ENCODE measurements around the gene KCNJ4.
A peak's percentile ranks its signal among the peaks of the same experiment; 100 is the strongest.

Gene KCNJ4

GRCh38 chr22:38490475-38490874 is 35.5 kb upstream of the KCNJ4 start:
- H3K79me1 ChIP-seq (replicated peaks; ENCODE audit: low read length, poor library complexity, severe bottlenecking), result peaks cover 15% of the 10 kb centered on the region
- 97% methylated on average over 2 of the region's 2 CpGs for WGBS
- no peak overlapping the region for H3K4ac ChIP-seq (ENCODE audit: low read depth in 1 of 2, low read length in 2 of 2)
- H2BK15ac ChIP-seq (ENCODE audit: low read depth, poor library complexity, severe bottlenecking), result no peak overlapping the region
- H2AFZ ChIP-seq (ENCODE audit: low read depth, low read length), result no peak overlapping the region
- no peak overlapping the region for H2BK5ac ChIP-seq (ENCODE audit: low read depth, low read length, poor library complexity, severe bottlenecking)
- no peak overlapping the region for H4K91ac ChIP-seq (ENCODE audit: low read length)
- H2AK5ac ChIP-seq (ENCODE audit: low read length, severe bottlenecking), result no peak overlapping the region
- DNase-seq, result no peak
- H2BK120ac ChIP-seq (ENCODE audit: low read depth, low read length), result no peak overlapping the region
- peak overlapping the region; percentile 38 for H3K27ac ChIP-seq (ENCODE audit: low read length, poor library complexity, severe bottlenecking)
- no peak overlapping the region for H3K4me3 ChIP-seq (ENCODE audit: insufficient read depth in 1 of 2, low read depth in 1 of 2, low read length in 2 of 2)
- no peak overlapping the region for H4K8ac ChIP-seq (ENCODE audit: low read length)
- peaks cover 5% of the 10 kb centered on the region for H3K4me1 ChIP-seq (ENCODE audit: control insufficient read depth, insufficient read depth, low read depth, low read length)
- no peaks in the 10 kb centered on the region for H3K27me3 ChIP-seq (ENCODE audit: control insufficient read depth in 1 of 2, insufficient read depth in 1 of 2, low read length in 2 of 2)
- no peak overlapping the region for H3K4me2 ChIP-seq (ENCODE audit: low read length, poor library complexity, severe bottlenecking)
- no peaks in the 10 kb centered on the region for H3K9me3 ChIP-seq (ENCODE audit: control insufficient read depth, low read length)
- H2BK12ac ChIP-seq (ENCODE audit: low read length in 2 of 2), result no peak overlapping the region
- no peak overlapping the region for H3K18ac ChIP-seq (ENCODE audit: low read depth in 1 of 2, low read length in 2 of 2)
- peak overlapping the region; percentile 60 for H3K9ac ChIP-seq (ENCODE audit: low read length)
- no peak overlapping the region for H3K23ac ChIP-seq (ENCODE audit: low read length in 2 of 2)
- peaks cover 54 to 98% of the 10 kb centered on the region in 2 experiments for H3K36me3 ChIP-seq (ENCODE audit: control insufficient read depth in 1 of 2, insufficient read depth in 2 of 2, low read depth in 1 of 2, low read length in 2 of 2)
- H3K14ac ChIP-seq (ENCODE audit: low read length in 2 of 2), result no peak overlapping the region

- Histone ChIP-seq H3K4me3 (ENCODE audit: insufficient read depth in 1 of 2, low read depth in 1 of 2, low read length in 2 of 2) (no peak overlapping the region), H2BK5ac (ENCODE audit: low read depth, low read length, poor library complexity, severe bottlenecking) (no peak overlapping the region), H3K23ac (ENCODE audit: low read length in 2 of 2) (no peak overlapping the region), H4K8ac (ENCODE audit: low read length) (no peak overlapping the region), H4K91ac (ENCODE audit: low read length) (no peak overlapping the region), H3K14ac (ENCODE audit: low read length in 2 of 2) (no peak overlapping the region), H3K79me1 (replicated peaks; ENCODE audit: low read length, poor library complexity, severe bottlenecking) (peaks cover 15% of the 10 kb centered on the region), H3K36me3 (ENCODE audit: control insufficient read depth in 1 of 2, insufficient read depth in 2 of 2, low read depth in 1 of 2, low read length in 2 of 2) (peaks cover 46 to 98% of the 10 kb centered on the region in 2 experiments), H3K9ac (ENCODE audit: low read length) (peak overlapping the region; percentile 23), H3K9me3 (ENCODE audit: control insufficient read depth, low read length) (no peaks in the 10 kb centered on the region), H2BK120ac (ENCODE audit: low read depth, low read length) (no peak overlapping the region), H2AK5ac (ENCODE audit: low read length, severe bottlenecking) (no peak overlapping the region), H3K4ac (ENCODE audit: low read depth in 1 of 2, low read length in 2 of 2) (no peak overlapping the region), H3K4me1 (ENCODE audit: control insufficient read depth, insufficient read depth, low read depth, low read length) (peaks cover 5% of the 10 kb centered on the region), H3K27ac (ENCODE audit: low read length, poor library complexity, severe bottlenecking) (no peak overlapping the region), H2BK15ac (ENCODE audit: low read depth, poor library complexity, severe bottlenecking) (no peak overlapping the region), H2AFZ (ENCODE audit: low read depth, low read length) (no peak overlapping the region), H3K4me2 (ENCODE audit: low read length, poor library complexity, severe bottlenecking) (no peak overlapping the region), H3K27me3 (ENCODE audit: control insufficient read depth in 1 of 2, insufficient read depth in 1 of 2, low read length in 2 of 2) (no peaks in the 10 kb centered on the region), H2BK12ac (ENCODE audit: low read length in 2 of 2) (no peak overlapping the region), H3K18ac (ENCODE audit: low read depth in 1 of 2, low read length in 2 of 2) (no peak overlapping the region)
- WGBS, result 93% methylated on average over 7 of the region's 7 CpGs
- DNase-seq, result no peak
Measured at GRCh38 chr22:38489561-38490145, 34.7 kb upstream of the KCNJ4 start.

- H2BK15ac ChIP-seq (ENCODE audit: low read depth, poor library complexity, severe bottlenecking), result no peak overlapping the region
- no peak overlapping the region for H3K14ac ChIP-seq (ENCODE audit: low read length in 2 of 2)
- no peak overlapping the region for H2AK5ac ChIP-seq (ENCODE audit: low read length, severe bottlenecking)
- H3K27me3 ChIP-seq (ENCODE audit: control insufficient read depth in 1 of 2, insufficient read depth in 1 of 2, low read length in 2 of 2), result no peaks in the 10 kb centered on the region
- no peak overlapping the region for H3K27ac ChIP-seq (ENCODE audit: low read length, poor library complexity, severe bottlenecking)
- no peak overlapping the region for H2AFZ ChIP-seq (ENCODE audit: low read depth, low read length)
- no peak overlapping the region for H3K4me3 ChIP-seq (ENCODE audit: insufficient read depth in 1 of 2, low read depth in 1 of 2, low read length in 2 of 2)
- H2BK120ac ChIP-seq (ENCODE audit: low read depth, low read length), result no peak overlapping the region
- peaks cover 44 to 98% of the 10 kb centered on the region in 2 experiments for H3K36me3 ChIP-seq (ENCODE audit: control insufficient read depth in 1 of 2, insufficient read depth in 2 of 2, low read depth in 1 of 2, low read length in 2 of 2)
- H3K18ac ChIP-seq (ENCODE audit: low read depth in 1 of 2, low read length in 2 of 2), result no peak overlapping the region
- no peak overlapping the region for H4K8ac ChIP-seq (ENCODE audit: low read length)
- H4K91ac ChIP-seq (ENCODE audit: low read length), result no peak overlapping the region
- H3K9me3 ChIP-seq (ENCODE audit: control insufficient read depth, low read length), result no peaks in the 10 kb centered on the region
- no peak overlapping the region for H3K9ac ChIP-seq (ENCODE audit: low read length)
- H2BK12ac ChIP-seq (ENCODE audit: low read length in 2 of 2), result no peak overlapping the region
- no peak overlapping the region for H3K23ac ChIP-seq (ENCODE audit: low read length in 2 of 2)
- peaks cover 15% of the 10 kb centered on the region for H3K79me1 ChIP-seq (replicated peaks; ENCODE audit: low read length, poor library complexity, severe bottlenecking)
- 97% methylated on average over 16 of the region's 17 CpGs for WGBS
- H3K4me1 ChIP-seq (ENCODE audit: control insufficient read depth, insufficient read depth, low read depth, low read length), result peaks cover 5% of the 10 kb centered on the region
- DNase-seq, result no peak
- no peak overlapping the region for H3K4me2 ChIP-seq (ENCODE audit: low read length, poor library complexity, severe bottlenecking)
- H2BK5ac ChIP-seq (ENCODE audit: low read depth, low read length, poor library complexity, severe bottlenecking), result no peak overlapping the region
- H3K4ac ChIP-seq (ENCODE audit: low read depth in 1 of 2, low read length in 2 of 2), result no peak overlapping the region
Measured at GRCh38 chr22:38489142-38489541, 34.1 kb upstream of the KCNJ4 start.

- Histone ChIP-seq H3K18ac (ENCODE audit: low read depth in 1 of 2, low read length in 2 of 2) (no peak overlapping the region), H3K4ac (ENCODE audit: low read depth in 1 of 2, low read length in 2 of 2) (no peak overlapping the region), H4K91ac (ENCODE audit: low read length) (no peak overlapping the region), H4K8ac (ENCODE audit: low read length) (no peak overlapping the region), H3K23ac (ENCODE audit: low read length in 2 of 2) (no peak overlapping the region), H3K36me3 (ENCODE audit: control insufficient read depth in 1 of 2, insufficient read depth in 2 of 2, low read depth in 1 of 2, low read length in 2 of 2) (peaks cover 40 to 98% of the 10 kb centered on the region in 2 experiments), H3K4me3 (ENCODE audit: insufficient read depth in 1 of 2, low read depth in 1 of 2, low read length in 2 of 2) (no peak overlapping the region), H2AFZ (ENCODE audit: low read depth, low read length) (no peak overlapping the region), H2BK15ac (ENCODE audit: low read depth, poor library complexity, severe bottlenecking) (no peak overlapping the region), H3K27me3 (ENCODE audit: control insufficient read depth in 1 of 2, insufficient read depth in 1 of 2, low read length in 2 of 2) (no peaks in the 10 kb centered on the region), H3K14ac (ENCODE audit: low read length in 2 of 2) (no peak overlapping the region), H2BK5ac (ENCODE audit: low read depth, low read length, poor library complexity, severe bottlenecking) (no peak overlapping the region), H2AK5ac (ENCODE audit: low read length, severe bottlenecking) (no peak overlapping the region), H2BK12ac (ENCODE audit: low read length in 2 of 2) (no peak overlapping the region), H3K4me2 (ENCODE audit: low read length, poor library complexity, severe bottlenecking) (no peak overlapping the region), H3K9me3 (ENCODE audit: control insufficient read depth, low read length) (no peaks in the 10 kb centered on the region), H3K4me1 (ENCODE audit: control insufficient read depth, insufficient read depth, low read depth, low read length) (peaks cover 3% of the 10 kb centered on the region), H3K9ac (ENCODE audit: low read length) (no peak overlapping the region), H3K79me1 (replicated peaks; ENCODE audit: low read length, poor library complexity, severe bottlenecking) (peaks cover 16% of the 10 kb centered on the region), H2BK120ac (ENCODE audit: low read depth, low read length) (no peak overlapping the region), H3K27ac (ENCODE audit: low read length, poor library complexity, severe bottlenecking) (no peak overlapping the region)
- DNase-seq, result no peak
- WGBS, result 95% methylated on average over 5 of the region's 6 CpGs
Measured at GRCh38 chr22:38487946-38488345, 32.9 kb upstream of the KCNJ4 start.
